Heart left ventricle (tissue), 16 donors: ENCODE data around the gene DUS1L. TPM values are rescaled to one million over a fixed set of nuclear protein-coding genes. Genes with fewer than 3 reads are reported as not detected.

ENCODE experiments used
- ATAC-seq, 4 donors: fragments of 200-7000 bp; cut with Tn5 transposase; one replicate each; pipeline ENCODE4 v1.9.1; 2020 to 2022; ENCODE audit warnings: moderate library complexity in 4 of 4, mild to moderate bottlenecking in 3 of 4, moderate number of reproducible peaks in 1 of 4
- DNase-seq, 5 donors: peaks; one replicate each; pipeline ENCODE4 v3.0.0-alpha.2; 2020
- H3K27ac ChIP-seq, 12 donors: fragments of 200-600 bp; sonication (generic) in 4 of 12; one replicate each; pipeline versions ENCODE4 v1.5.0 to v1.8.0; 2016 to 2022; ENCODE audit warnings: mild to moderate bottlenecking in 2 of 12
- H3K27me3 ChIP-seq, 9 donors: fragments of 200-600 bp; sonication (generic) in 2 of 9; one replicate each; pipeline versions ENCODE4 v1.5.1 to v1.8.0; 2016 to 2022; ENCODE audit warnings: mild to moderate bottlenecking in 3 of 9
- H3K36me3 ChIP-seq, 9 donors: fragments of 200-600 bp; sonication (generic) in 2 of 9; one replicate each; pipeline versions ENCODE4 v1.5.0 to v1.8.0; 2018 to 2022; ENCODE audit warnings: mild to moderate bottlenecking in 2 of 9
- H3K4me1 ChIP-seq, 12 donors: fragments of 200-600 bp; sonication (generic) in 4 of 12; one replicate each; pipeline versions ENCODE4 v1.5.0 to v1.8.0; 2016 to 2022; ENCODE audit warnings: mild to moderate bottlenecking in 3 of 12
- H3K4me3 ChIP-seq, 12 donors: fragments of 200-600 bp; sonication (generic) in 4 of 12; one replicate each; pipeline versions ENCODE4 v1.5.0 to v1.8.0; 2017 to 2022; ENCODE audit warnings: mild to moderate bottlenecking in 9 of 12, moderate library complexity in 4 of 12
- H3K9me3 ChIP-seq, 12 donors: fragments of 200-600 bp; sonication (generic) in 4 of 12; one replicate each; pipeline versions ENCODE4 v1.5.0 to v1.8.0; 2016 to 2022; ENCODE audit warnings: mild to moderate bottlenecking in 1 of 12
- CTCF ChIP-seq, 12 donors: fragments of 200-600 bp; sonication (generic) in 4 of 12; IDR thresholded peaks; one replicate each; pipeline versions ENCODE4 v1.5.0 to v1.8.0; 2018 to 2022; ENCODE audit warnings: antibody characterized with exemption in 12 of 12, mild to moderate bottlenecking in 5 of 12
- POLR2A ChIP-seq, 2 donors: fragments of 450-650 bp; IDR thresholded peaks; one replicate each; pipeline ENCODE4 v1.6.1; 2017; ENCODE audit warnings: antibody characterized with exemption in 2 of 2, mild to moderate bottlenecking in 2 of 2, moderate library complexity in 2 of 2
- WGBS, 4 donors: extraction: QIAGEN DNeasy Blood & Tissue Kit in 2 of 4; methylation state at CpG; one replicate each; pipeline versions ENCODE4 v1.1.5 to v1.1.7; 2013 to 2018; 5-methylcytosine and 5-hydroxymethylcytosine counted together
- intact Hi-C, 10 donors: fragments of 100-400 bp; cut with DNase I; formaldehyde crosslinking; loops; one replicate each; pipeline versions ENCODE4 v1.11.1 to v1.14.2; 2022
- polyA plus RNA-seq, 2 donors: library from polyadenylated mRNA; stranded (reverse); fragments of 200-250 nt; gene quantifications; one replicate each; pipeline ENCODE4 v1.2.3, GENCODE V29; 2013
- total RNA-seq, 9 donors: library from RNA; depleted of rRNA in 2 of 9; stranded (reverse); fragments of >200 nt in 2 of 9; fragmentation: NEBNext Ultra II Directional in 3 of 9; extraction: Animal tissue kit (Norgen Biotek cat#: 25700) in 3 of 9; gene quantifications; one replicate each; pipeline versions ENCODE4 v1.1.0 to v1.2.4, GENCODE V29; 2016 to 2023
- donor health status: ischemic (EF 13 %, LVEDD 7.1; RV severe dilation, severe dysfunction).
- donor health status: healthy with polysubstance abuse.
- donor health status: DM: no; HTN: yes; CAD: no.
- donor health status: DM: no; HTN: no; CAD: no.
- donor health status: ischemic (EF 25% LVEDD 6.9; RV normal size, moderate dysfunction).
- donor health status: ischemic (EF 25% LVEDD 5.7; RV mildly dilated, moderate dysfunction).
- donor health status: healthy.
- donor health status: DM: yes; HTN: yes; CAD: no.
- donor health status: ischemic (EF 35%, LVEDD 5.7; RV mildly dilated, moderate dysfunction).
- donor health status: nonischemic (EF 11% LVEDD 7.7; RV severe dilation, severe dysfunction).
- donor health status: DM: yes; HTN: yes; CAD: no.
- donor health status: PGD.
- donor health status: ischemic (EF 29% LVEDD 5.4; RV normal size, mild dysfunction).
- donor health status: nonischemic (EF 23%, LVEDD 6.1; RV moderate dilation, normal function).

The DUS1L gene
- total and polyA plus RNA-seq, 11 donors = 41.5 to 113 (median 60.4) TPM

- DNase-seq (no peak), ATAC-seq (no peak)
- H3K4me3 ChIP-seq = no peak overlapping the region
- H3K9me3 ChIP-seq = no peaks in the 10 kb centered on the region
- intact Hi-C loops = no loop called here
- H3K27ac ChIP-seq = no peak overlapping the region
- peaks cover 0 to 62% (median 18%) of the 10 kb centered on the region in 12 donors for H3K4me1 ChIP-seq
- TF ChIP-seq CTCF (IDR thresholded peaks at IDR 0.05) = no peak
- TF ChIP-seq POLR2A (IDR thresholded peaks at IDR 0.05) = no peak
- H3K36me3 ChIP-seq = peaks cover 0 to 9% (median 0%) of the 10 kb centered on the region in 9 donors
- WGBS, 4 donors = 88 to 95% (median 93%) methylated on average over 19 to 39 of the region's 39 CpGs
- no peaks in the 10 kb centered on the region for H3K27me3 ChIP-seq
Measured at GRCh38 chr17:82010575-82011525, 54.8 kb downstream of the DUS1L start.

- Histone ChIP-seq H3K4me1 (peaks cover 0 to 61% (median 18%) of the 10 kb centered on the region in 12 donors), H3K27me3 (no peaks in the 10 kb centered on the region), H3K4me3 (no peak overlapping the region), H3K27ac (peak overlapping the region in 2 of 12 donors; percentile 9 to 44), H3K36me3 (peaks cover 0 to 9% (median 0%) of the 10 kb centered on the region in 9 donors), H3K9me3 (no peaks in the 10 kb centered on the region)
- intact Hi-C loops = no loop called here
- 83 to 98% (median 94%) methylated on average over 11 to 15 of the region's 15 CpGs for WGBS, 4 donors
- no peak for ATAC-seq
- DNase-seq = no peak
- no peak for TF ChIP-seq POLR2A (IDR thresholded peaks at IDR 0.05)
- no peak for TF ChIP-seq CTCF (IDR thresholded peaks at IDR 0.05)
Measured at GRCh38 chr17:82009413-82009812, 56.2 kb downstream of the DUS1L start.

GRCh38 chr17:82008941-82009405 is 56.6 kb downstream of the DUS1L start:
- ATAC-seq = peak in 1 of 4 donors; percentile 6
- no peak for TF ChIP-seq POLR2A (IDR thresholded peaks at IDR 0.05)
- TF ChIP-seq CTCF (IDR thresholded peaks at IDR 0.05) = no peak
- peak in 3 of 5 donors; percentile 40 to 76 (median 68) for DNase-seq
- WGBS, 4 donors = 53 to 86% (median 70%) methylated on average over 20 to 28 of the region's 28 CpGs
- Histone ChIP-seq H3K4me1 (peaks cover 0 to 57% (median 19%) of the 10 kb centered on the region in 12 donors), H3K27me3 (no peaks in the 10 kb centered on the region), H3K36me3 (peaks cover 0 to 9% (median 0%) of the 10 kb centered on the region in 9 donors), H3K27ac (peak overlapping the region in 2 of 12 donors; percentile 9 to 44), H3K4me3 (no peak overlapping the region), H3K9me3 (no peaks in the 10 kb centered on the region)
- intact Hi-C loops = no loop called here

GRCh38 chr17:82008258-82008940 is 57.2 kb downstream of the DUS1L start:
- H3K36me3 ChIP-seq = peaks cover 0 to 9% (median 0%) of the 10 kb centered on the region in 9 donors
- TF ChIP-seq CTCF (IDR thresholded peaks at IDR 0.05) = no peak
- TF ChIP-seq POLR2A (IDR thresholded peaks at IDR 0.05) = no peak
- ATAC-seq (no peak), DNase-seq (no peak)
- intact Hi-C loops = no loop called here
- H3K9me3 ChIP-seq = no peaks in the 10 kb centered on the region
- WGBS, 4 donors = 86 to 90% (median 88%) methylated on average over 7 to 26 of the region's 26 CpGs
- no peak overlapping the region for H3K4me3 ChIP-seq
- H3K27me3 ChIP-seq = no peaks in the 10 kb centered on the region
- peak overlapping the region in 1 of 12 donors; percentile 44 for H3K27ac ChIP-seq
- peaks cover 0 to 57% (median 22%) of the 10 kb centered on the region in 12 donors for H3K4me1 ChIP-seq
